ENCODE measurements around the gene LRRN2.

Gene LRRN2

GRCh38 chr1:204621396-204621795, 64.1 kb downstream of the LRRN2 start:
- no peak for DNase-seq (ENCODE audit: low spot score)
- in situ Hi-C loops (cut with MboI; ENCODE audit: low pct_unique_long_range_greater_than_20kb, low sequenced_read_pairs, unreplicated experiment): no loop called here
- TF ChIP-seq CTCF (IDR thresholded peaks at IDR 0.05; ENCODE audit: extremely low read depth, insufficient read depth, missing control alignments): no peak

- DNase-seq (ENCODE audit: low spot score): no peak
- no peak for TF ChIP-seq CTCF (IDR thresholded peaks at IDR 0.05; ENCODE audit: extremely low read depth, insufficient read depth, missing control alignments)
- in situ Hi-C loops (cut with MboI; ENCODE audit: low pct_unique_long_range_greater_than_20kb, low sequenced_read_pairs, unreplicated experiment): no loop called here
Observed at GRCh38 chr1:204619721-204620120, 65.8 kb downstream of the LRRN2 start.

- in situ Hi-C loops (cut with MboI; ENCODE audit: low pct_unique_long_range_greater_than_20kb, low sequenced_read_pairs, unreplicated experiment): no loop called here
- DNase-seq (ENCODE audit: low spot score): no peak
Observed at GRCh38 chr1:204618148-204618760, 67.3 kb downstream of the LRRN2 start.

GRCh38 chr1:204617256-204618147, 68.0 kb downstream of the LRRN2 start:
- in situ Hi-C loops (cut with MboI; ENCODE audit: low pct_unique_long_range_greater_than_20kb, low sequenced_read_pairs, unreplicated experiment): no loop called here
- no peak for TF ChIP-seq CTCF (IDR thresholded peaks at IDR 0.05; ENCODE audit: extremely low read depth, insufficient read depth, missing control alignments)
- DNase-seq (ENCODE audit: low spot score): no peak

More at GRCh38 chr1:204618148-204618760, 67.3 kb downstream of the LRRN2 start:
- TF ChIP-seq CTCF (IDR thresholded peaks at IDR 0.05; ENCODE audit: extremely low read depth, insufficient read depth, missing control alignments): no peak

GRCh38 chr1:204616641-204617040, 68.9 kb downstream of the LRRN2 start:
- no peak for TF ChIP-seq CTCF (IDR thresholded peaks at IDR 0.05; ENCODE audit: extremely low read depth, insufficient read depth, missing control alignments)
- DNase-seq (ENCODE audit: low spot score): no peak
- in situ Hi-C loops (cut with MboI; ENCODE audit: low pct_unique_long_range_greater_than_20kb, low sequenced_read_pairs, unreplicated experiment): no loop called here

- TF ChIP-seq CTCF (IDR thresholded peaks at IDR 0.05; ENCODE audit: extremely low read depth, insufficient read depth, missing control alignments): no peak
- DNase-seq (ENCODE audit: low spot score): no peak
- in situ Hi-C loops (cut with MboI; ENCODE audit: low pct_unique_long_range_greater_than_20kb, low sequenced_read_pairs, unreplicated experiment): no loop called here
Observed at GRCh38 chr1:204615881-204616280, 69.7 kb downstream of the LRRN2 start.
